GM06990 (cell line): Measurements from ENCODE around the gene USP26.

Experiments
- DNase-seq: peaks from one replicate; pipeline ENCODE4 v3.0.0-alpha.2; 2011; ENCODE audit not compliant: insufficient read length; ENCODE audit errors: extremely low read depth
- H3K27me3 ChIP-seq: replicated peaks from 2 replicates; pipeline ENCODE4 v1.6.0; 2011; ENCODE audit warnings: low read length; ENCODE audit not compliant: control insufficient read depth, insufficient read depth
- H3K36me3 ChIP-seq: 2 replicates; pipeline ENCODE4 v1.5.1; 2011; ENCODE audit warnings: low read length; ENCODE audit not compliant: control insufficient read depth, insufficient read depth
- H3K4me3 ChIP-seq: replicated peaks from 2 replicates; pipeline ENCODE4 v1.5.1; 2011; ENCODE audit warnings: low read depth, mild to moderate bottlenecking, control low read depth, low read length
- CTCF ChIP-seq: IDR thresholded peaks from 2 replicates; pipeline ENCODE4 v1.5.1; 2011; ENCODE audit warnings: low read length, control low read depth, mild to moderate bottlenecking, inconsistent platforms; ENCODE audit not compliant: insufficient read depth, poor library complexity, severe bottlenecking

USP26 gene

DNA sequence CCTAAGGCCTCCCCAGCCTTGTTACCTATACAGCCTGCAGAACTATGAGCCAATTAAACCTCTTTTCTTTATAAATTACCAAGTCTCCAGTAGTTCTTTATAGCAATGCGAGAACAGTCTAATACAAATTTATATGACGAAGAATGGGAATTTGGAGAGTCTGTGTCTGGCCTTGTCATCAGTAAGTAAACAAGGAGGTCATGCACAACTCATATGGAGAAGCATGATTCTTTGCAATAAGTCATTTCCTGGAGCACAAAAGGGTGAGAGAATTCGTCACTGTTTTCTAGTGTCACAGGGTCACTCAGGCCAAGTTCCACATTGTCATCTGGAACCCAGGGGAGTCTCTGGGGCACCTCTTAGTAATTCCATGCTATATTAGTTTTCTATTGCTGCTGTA, 89.5 kb downstream of the USP26 start:
- no peaks in the 10 kb centered on the region for H3K27me3 ChIP-seq
- no peak overlapping the region for H3K4me3 ChIP-seq
- no peak for DNase-seq
- no peak for TF ChIP-seq CTCF
- H3K36me3 ChIP-seq: no peaks in the 10 kb centered on the region

DNA sequence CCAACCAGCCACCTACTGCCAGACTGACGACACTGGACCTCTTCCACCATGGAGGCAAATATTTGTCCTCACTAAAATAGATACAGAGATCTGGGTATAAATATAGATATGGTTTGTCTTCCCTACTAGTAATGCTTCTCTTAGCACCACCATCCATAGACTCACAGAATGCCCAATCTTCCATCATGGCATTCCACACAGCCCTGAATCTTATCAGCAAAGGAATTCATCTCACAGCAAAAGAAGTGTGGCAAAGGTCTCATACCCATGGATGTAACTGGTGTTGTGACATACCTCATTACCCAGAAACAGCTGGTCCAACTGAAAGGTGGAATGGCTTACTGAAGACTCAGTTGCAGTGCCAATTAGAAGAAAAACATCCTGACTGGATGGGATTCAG, 91.3 kb downstream of the USP26 start:
- H3K27me3 ChIP-seq: no peaks in the 10 kb centered on the region
- no peak for TF ChIP-seq CTCF
- no peak overlapping the region for H3K4me3 ChIP-seq
- H3K36me3 ChIP-seq: no peaks in the 10 kb centered on the region
- no peak for DNase-seq

GRCh38 chrX:133005042-133005441, 91.9 kb downstream of the USP26 start:
- no peak for DNase-seq
- TF ChIP-seq CTCF: peak; percentile 72
- Histone ChIP-seq H3K27me3 (no peaks in the 10 kb centered on the region), H3K36me3 (no peaks in the 10 kb centered on the region), H3K4me3 (no peak overlapping the region)

DNA sequence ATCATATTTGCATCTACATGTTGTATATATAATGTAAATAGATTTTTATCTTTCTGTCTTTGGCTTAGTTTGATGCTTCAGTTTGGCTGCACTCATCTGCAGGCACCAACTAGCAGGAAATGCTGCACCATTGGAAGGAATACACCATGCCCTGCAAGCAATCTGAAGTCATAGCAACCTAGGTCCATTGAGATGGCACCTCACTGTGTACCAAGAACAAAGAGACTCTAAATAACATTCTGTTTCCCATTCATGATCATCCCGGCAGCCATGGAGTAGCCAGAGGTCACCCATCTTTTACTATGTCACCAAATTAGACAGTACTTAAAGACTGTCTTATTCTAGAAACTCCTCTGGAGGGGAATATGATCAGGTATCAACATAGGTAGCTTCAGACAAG, 97.7 kb downstream of the USP26 start:
- TF ChIP-seq CTCF: no peak
- no peak overlapping the region for H3K4me3 ChIP-seq
- no peak for DNase-seq
- H3K36me3 ChIP-seq: no peaks in the 10 kb centered on the region
- H3K27me3 ChIP-seq: no peaks in the 10 kb centered on the region

- Histone ChIP-seq H3K27me3 (no peaks in the 10 kb centered on the region), H3K36me3 (no peaks in the 10 kb centered on the region), H3K4me3 (no peak overlapping the region)
- TF ChIP-seq CTCF: no peak
- no peak for DNase-seq
These were observed 106.1 kb downstream of the USP26 start for GRCh38 chrX:132990835-132991234.

GRCh38 chrX:132986556-132986955, 110.4 kb downstream of the USP26 start:
- Histone ChIP-seq H3K27me3 (no peaks in the 10 kb centered on the region), H3K36me3 (no peaks in the 10 kb centered on the region), H3K4me3 (no peak overlapping the region)
- no peak for TF ChIP-seq CTCF
- no peak for DNase-seq
